Loucy (cell line): ENCODE results near the gene FKBP3.

ENCODE experiments used
- CTCF ChIP-seq: fragments of 200-600 bp; sonication (generic); conservative IDR thresholded peaks from 2 replicates; pipeline ENCODE4 v1.5.1; 2014; ENCODE audit warnings: mild to moderate bottlenecking, antibody characterized with exemption, low read length
- EZH2phosphoT487 ChIP-seq: fragments of 200-600 bp; IDR thresholded peaks from 2 replicates; pipeline ENCODE4 v1.6.1; 2018; ENCODE audit warnings: antibody characterized with exemption, mild to moderate bottlenecking, moderate library complexity, borderline replicate concordance

- TF ChIP-seq CTCF (no peak), EZH2phosphoT487 (no peak)
Observed at GRCh38 chr14:45133683-45134050, 614 bp downstream of the FKBP3 start.
